Neural crest cell (in vitro differentiated cells): ENCODE measurements around the gene PGAM1. TPM values are rescaled to one million over a fixed set of nuclear protein-coding genes. Genes with fewer than 3 reads are reported as not detected.

Experiments used
- DNase-seq: peaks from one replicate; pipeline ENCODE4 v3.0.0; 2021; ENCODE audit warnings: low read depth, mixed read lengths, low spot score
- H3K27ac Mint-ChIP-seq: one replicate; pipeline ENCODE4 v1.8.0; 2021; ENCODE audit warnings: mild to moderate bottlenecking, mixed read lengths; ENCODE audit not compliant: unreplicated experiment
- H3K27me3 Mint-ChIP-seq: 2 replicates; pipeline ENCODE4 v1.8.0; 2021; ENCODE audit warnings: low read depth, mild to moderate bottlenecking, mixed read lengths
- H3K36me3 Mint-ChIP-seq: 2 replicates; pipeline ENCODE4 v1.8.0; 2021; ENCODE audit warnings: low read depth, mild to moderate bottlenecking, mixed read lengths
- H3K4me1 Mint-ChIP-seq: 2 replicates; pipeline ENCODE4 v1.8.0; 2021; ENCODE audit warnings: mixed read lengths
- H3K4me3 Mint-ChIP-seq: one replicate; pipeline ENCODE4 v1.8.0; 2021; ENCODE audit warnings: mild to moderate bottlenecking, mixed read lengths
- H3K9me3 Mint-ChIP-seq: 2 replicates; pipeline ENCODE4 v1.8.0; 2021; ENCODE audit warnings: mixed read lengths
- total RNA-seq: library from RNA; stranded (reverse); gene quantifications from 2 replicates; pipeline ENCODE4 v1.2.1, GENCODE V29; 2021
- TF ChIP-seq, protein P1 (sequence below): fragments of 200-600 bp; sonication (generic); conservative IDR thresholded peaks from 2 replicates; pipeline ENCODE4 v1.5.0; 2021; ENCODE audit warnings: antibody characterized with exemption, mild to moderate bottlenecking

The PGAM1 gene
- total RNA-seq, 1 donor from 2014 or later: 313 TPM

DNA sequence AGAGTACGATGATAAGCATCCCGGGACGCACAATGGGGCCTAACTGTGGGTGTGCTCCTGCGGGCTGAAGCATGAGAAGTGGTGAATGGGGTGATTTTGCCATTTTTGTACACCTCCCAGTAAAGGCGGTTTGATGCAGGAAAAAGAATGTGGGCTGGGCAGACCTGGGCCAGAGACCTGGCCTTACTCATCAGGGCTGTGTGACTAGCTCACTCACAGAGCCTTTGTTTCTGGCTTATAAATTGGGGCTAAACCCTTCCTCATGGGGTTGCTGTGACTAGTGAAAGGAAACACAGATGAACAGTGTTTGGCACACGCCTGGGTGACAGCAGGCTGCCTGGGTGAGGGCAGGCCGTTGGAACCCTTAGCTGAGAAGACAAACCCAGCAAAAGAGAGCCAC is 42.8 kb upstream of the PGAM1 start:
- TF ChIP-seq, protein P1, sequence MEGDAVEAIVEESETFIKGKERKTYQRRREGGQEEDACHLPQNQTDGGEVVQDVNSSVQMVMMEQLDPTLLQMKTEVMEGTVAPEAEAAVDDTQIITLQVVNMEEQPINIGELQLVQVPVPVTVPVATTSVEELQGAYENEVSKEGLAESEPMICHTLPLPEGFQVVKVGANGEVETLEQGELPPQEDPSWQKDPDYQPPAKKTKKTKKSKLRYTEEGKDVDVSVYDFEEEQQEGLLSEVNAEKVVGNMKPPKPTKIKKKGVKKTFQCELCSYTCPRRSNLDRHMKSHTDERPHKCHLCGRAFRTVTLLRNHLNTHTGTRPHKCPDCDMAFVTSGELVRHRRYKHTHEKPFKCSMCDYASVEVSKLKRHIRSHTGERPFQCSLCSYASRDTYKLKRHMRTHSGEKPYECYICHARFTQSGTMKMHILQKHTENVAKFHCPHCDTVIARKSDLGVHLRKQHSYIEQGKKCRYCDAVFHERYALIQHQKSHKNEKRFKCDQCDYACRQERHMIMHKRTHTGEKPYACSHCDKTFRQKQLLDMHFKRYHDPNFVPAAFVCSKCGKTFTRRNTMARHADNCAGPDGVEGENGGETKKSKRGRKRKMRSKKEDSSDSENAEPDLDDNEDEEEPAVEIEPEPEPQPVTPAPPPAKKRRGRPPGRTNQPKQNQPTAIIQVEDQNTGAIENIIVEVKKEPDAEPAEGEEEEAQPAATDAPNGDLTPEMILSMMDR: no peak
- H3K9me3 Mint-ChIP-seq: no peaks in the 10 kb centered on the region
- H3K4me1 Mint-ChIP-seq: no peaks in the 10 kb centered on the region
- H3K27ac Mint-ChIP-seq: no peak overlapping the region
- no peaks in the 10 kb centered on the region for H3K27me3 Mint-ChIP-seq
- DNase-seq: no peak
- H3K4me3 Mint-ChIP-seq: no peak overlapping the region
- peaks cover 3% of the 10 kb centered on the region for H3K36me3 Mint-ChIP-seq

DNA sequence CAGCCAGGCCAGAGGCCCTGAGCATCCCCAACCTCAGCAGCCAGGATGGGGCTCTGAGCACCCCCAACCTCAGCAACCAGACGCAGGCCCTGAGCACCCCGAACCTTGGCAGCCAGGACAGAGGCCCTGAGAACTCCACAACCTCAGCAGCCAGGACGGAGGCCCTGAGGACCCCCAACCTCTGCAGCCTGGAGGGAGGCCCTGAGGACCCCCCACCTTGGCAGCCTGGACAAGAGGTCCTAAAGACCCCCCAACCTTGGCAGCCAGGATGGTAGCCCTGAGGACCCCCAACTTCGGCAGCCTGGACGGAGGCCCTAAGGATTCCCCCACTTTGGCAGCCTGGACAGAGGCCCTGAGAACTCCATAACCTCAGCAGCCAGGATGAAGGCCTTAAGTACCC is 41.8 kb upstream of the PGAM1 start:
- H3K4me3 Mint-ChIP-seq: no peak overlapping the region
- no peak for DNase-seq
- H3K27ac Mint-ChIP-seq: no peak overlapping the region
- peaks cover 5% of the 10 kb centered on the region for H3K36me3 Mint-ChIP-seq
- TF ChIP-seq, protein P1: no peak
- H3K4me1 Mint-ChIP-seq: no peaks in the 10 kb centered on the region
- no peaks in the 10 kb centered on the region for H3K9me3 Mint-ChIP-seq
- H3K27me3 Mint-ChIP-seq: no peaks in the 10 kb centered on the region

DNA sequence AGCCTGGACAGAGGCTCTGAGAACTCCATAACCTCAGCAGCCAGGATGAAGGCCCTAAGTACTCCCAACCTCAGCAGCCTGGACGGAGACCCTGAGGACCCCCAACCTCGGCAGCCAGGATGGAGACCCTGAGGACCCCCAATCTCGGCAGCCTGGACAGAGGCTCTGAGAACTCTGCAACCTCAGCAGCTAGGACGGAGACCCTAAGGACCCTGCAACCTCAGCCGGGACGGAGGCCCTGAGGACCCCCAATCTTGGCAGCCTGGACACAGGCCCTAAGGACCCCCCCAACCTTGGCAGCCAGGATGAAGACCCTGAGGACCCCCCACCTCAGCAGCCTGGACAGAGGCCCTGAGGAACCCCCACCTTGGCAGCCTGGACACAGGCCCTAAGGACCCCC is 41.4 kb upstream of the PGAM1 start:
- Mint-ChIP-seq H3K36me3 (peaks cover 5% of the 10 kb centered on the region), H3K27me3 (no peaks in the 10 kb centered on the region), H3K4me1 (no peaks in the 10 kb centered on the region), H3K9me3 (no peaks in the 10 kb centered on the region), H3K27ac (no peak overlapping the region), H3K4me3 (no peak overlapping the region)
- TF ChIP-seq, protein P1: no peak
- DNase-seq: no peak

DNA sequence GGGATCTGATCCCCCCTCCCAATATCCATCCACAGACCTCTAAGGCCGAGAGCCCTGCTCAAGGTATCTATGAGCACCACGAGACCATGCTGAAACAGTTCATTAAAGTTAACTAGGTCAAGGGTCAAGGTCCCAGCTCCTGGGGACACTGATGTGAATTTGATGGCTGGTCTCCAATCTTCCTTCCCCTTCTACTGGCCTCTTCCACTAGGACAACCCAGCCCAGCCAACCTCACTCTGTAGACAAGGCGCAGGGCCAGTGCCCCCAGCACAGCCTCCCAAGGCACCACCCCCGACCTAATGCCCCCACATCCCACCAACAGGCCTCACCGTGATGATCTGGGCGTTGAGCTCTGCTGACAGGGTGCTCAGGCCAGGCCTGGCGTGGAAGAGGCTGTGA is 40.4 kb upstream of the PGAM1 start:
- Mint-ChIP-seq H3K4me3 (no peak overlapping the region), H3K9me3 (no peaks in the 10 kb centered on the region), H3K4me1 (no peaks in the 10 kb centered on the region), H3K36me3 (peaks cover 5% of the 10 kb centered on the region), H3K27me3 (no peaks in the 10 kb centered on the region), H3K27ac (no peak overlapping the region)
- DNase-seq: no peak
- TF ChIP-seq, protein P1: no peak

DNA sequence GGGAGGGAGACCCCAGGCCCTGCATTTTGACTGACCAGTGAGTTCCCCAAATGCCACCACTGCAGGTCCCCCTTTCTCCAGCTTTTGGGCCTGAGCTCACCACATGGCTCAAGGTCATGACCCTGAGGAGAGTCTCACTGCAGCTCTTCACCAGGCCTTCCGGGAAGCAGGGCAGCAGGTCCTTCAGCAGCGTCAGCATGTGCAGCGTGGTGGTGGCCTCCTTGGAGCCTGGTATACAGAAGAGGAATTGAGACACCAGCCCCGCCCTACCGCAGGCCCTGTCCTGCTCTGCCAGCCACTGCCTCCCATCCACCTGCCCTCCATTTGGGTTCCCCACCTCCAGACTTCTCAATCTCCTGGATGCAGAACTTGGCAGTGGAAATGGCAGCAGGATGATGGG is 37.8 kb upstream of the PGAM1 start:
- H3K27me3 Mint-ChIP-seq: no peaks in the 10 kb centered on the region
- no peak overlapping the region for H3K4me3 Mint-ChIP-seq
- TF ChIP-seq, protein P1: no peak
- DNase-seq: no peak
- peaks cover 5% of the 10 kb centered on the region for H3K36me3 Mint-ChIP-seq
- H3K27ac Mint-ChIP-seq: no peak overlapping the region
- H3K4me1 Mint-ChIP-seq: no peaks in the 10 kb centered on the region
- H3K9me3 Mint-ChIP-seq: no peaks in the 10 kb centered on the region

DNA sequence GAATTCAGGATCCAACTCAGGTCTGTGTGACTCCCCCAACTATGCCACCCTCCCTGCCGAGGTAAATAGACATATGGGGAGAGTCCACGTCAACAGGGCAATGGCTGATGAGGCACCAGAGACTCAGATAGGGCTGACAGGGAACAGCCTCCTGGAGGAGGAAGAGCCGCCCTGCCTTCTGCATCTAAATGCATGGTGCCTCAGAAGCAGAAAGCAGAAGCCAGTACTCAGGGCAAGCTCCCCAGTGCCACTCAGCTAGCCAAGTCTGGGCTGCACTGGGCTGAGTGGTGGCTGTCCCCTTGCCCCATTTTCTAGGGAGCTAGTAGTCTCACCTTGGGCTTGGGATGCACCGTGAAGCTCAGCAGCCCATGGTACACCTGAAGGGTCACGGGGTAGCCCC is 35.9 kb upstream of the PGAM1 start:
- no peak overlapping the region for H3K4me3 Mint-ChIP-seq
- H3K36me3 Mint-ChIP-seq: peaks cover 9% of the 10 kb centered on the region

More for the DNA sequence above, 35.9 kb upstream of the PGAM1 start:
- Mint-ChIP-seq H3K4me1 (no peaks in the 10 kb centered on the region), H3K27ac (no peak overlapping the region), H3K9me3 (no peaks in the 10 kb centered on the region), H3K27me3 (no peaks in the 10 kb centered on the region)
- no peak for DNase-seq
- TF ChIP-seq, protein P1: no peak
